DOHH2 (cell line): ENCODE results near the gene MDM1.

Experiments
- H3F3A ChIP-seq: fragments of 200-600 bp; sonication (generic), shearing (Covaris generic); 2 replicates; pipeline ENCODE4 v1.6.0; 2016; ENCODE audit warnings: antibody characterized with exemption, mild to moderate bottlenecking; ENCODE audit not compliant: control insufficient read depth, insufficient read depth
- H3K27ac ChIP-seq: fragments of 200-600 bp; sonication (generic); 2 replicates; pipeline ENCODE4 v1.5.1; 2014; ENCODE audit warnings: low read depth, mild to moderate bottlenecking, low read length, moderate library complexity
- H3K27me3 ChIP-seq: fragments of 200-600 bp; sonication (generic); 2 replicates; pipeline ENCODE4 v1.6.1; 2014; ENCODE audit warnings: mild to moderate bottlenecking, low read length, mixed read lengths; ENCODE audit not compliant: control insufficient read depth
- H3K36me3 ChIP-seq: fragments of 200-600 bp; sonication (generic); 2 replicates; pipeline ENCODE4 v1.6.1; 2014; ENCODE audit warnings: mild to moderate bottlenecking, low read length, moderate library complexity, mixed read lengths; ENCODE audit not compliant: control insufficient read depth
- H3K4me1 ChIP-seq: fragments of 200-600 bp; sonication (generic); 2 replicates; pipeline ENCODE4 v1.6.1; 2014; ENCODE audit warnings: mild to moderate bottlenecking, low read length, mixed read lengths; ENCODE audit not compliant: control insufficient read depth
- H3K4me2 ChIP-seq: fragments of 200-600 bp; sonication (generic); 2 replicates; pipeline ENCODE4 v1.6.0; 2014; ENCODE audit warnings: mild to moderate bottlenecking, low read length, moderate library complexity
- H3K4me3 ChIP-seq: fragments of 200-600 bp; sonication (generic); 2 replicates; pipeline ENCODE4 v1.5.1; 2014; ENCODE audit warnings: mild to moderate bottlenecking, low read length, mixed read lengths
- H3K79me2 ChIP-seq: fragments of 200-600 bp; sonication (generic); 2 replicates; pipeline ENCODE4 v1.6.1; 2014; ENCODE audit warnings: mild to moderate bottlenecking, low read length, mixed read lengths; ENCODE audit not compliant: control insufficient read depth
- H3K9me2 ChIP-seq: fragments of 200-600 bp; sonication (generic); replicated peaks from 2 replicates; pipeline ENCODE4 v1.6.1; 2014; ENCODE audit warnings: mild to moderate bottlenecking, low read length, mixed read lengths; ENCODE audit not compliant: control insufficient read depth
- H3K9me3 ChIP-seq: fragments of 200-600 bp; sonication (generic); 2 replicates; pipeline ENCODE4 v1.6.1; 2014; ENCODE audit warnings: antibody characterized with exemption, low read length, mixed read lengths; ENCODE audit not compliant: control insufficient read depth, insufficient read depth
- H4K20me1 ChIP-seq: fragments of 200-600 bp; sonication (generic); 2 replicates; pipeline ENCODE4 v1.6.0; 2014; ENCODE audit warnings: low read depth, mild to moderate bottlenecking, antibody characterized with exemption, low read length, moderate library complexity; ENCODE audit not compliant: control insufficient read depth, insufficient read depth
- CTCF ChIP-seq: fragments of 200-600 bp; sonication (generic); IDR thresholded peaks from one replicate; pipeline ENCODE4 v1.5.1; 2014; ENCODE audit warnings: antibody characterized with exemption, mild to moderate bottlenecking, low read depth, low read length; ENCODE audit not compliant: poor library complexity, severe bottlenecking
- EZH2phosphoT487 ChIP-seq: fragments of 200-600 bp; sonication (generic); IDR thresholded peaks from 2 replicates; pipeline ENCODE4 v1.6.1; 2017; ENCODE audit warnings: borderline replicate concordance, mild to moderate bottlenecking, antibody characterized with exemption, low read length, moderate library complexity, mixed read lengths

Gene MDM1

GRCh38 chr12:68334132-68334531, 2.0 kb upstream of the MDM1 start:
- Histone ChIP-seq H3K9me3 (no peaks in the 10 kb centered on the region), H3K36me3 (peaks cover 17% of the 10 kb centered on the region), H3K4me1 (peaks cover 16% of the 10 kb centered on the region), H3F3A (no peaks in the 10 kb centered on the region), H3K27me3 (no peaks in the 10 kb centered on the region), H3K9me2 (no peaks in the 10 kb centered on the region), H3K4me2 (no peak overlapping the region), H4K20me1 (no peaks in the 10 kb centered on the region), H3K79me2 (peaks cover 8% of the 10 kb centered on the region), H3K4me3 (no peak overlapping the region), H3K27ac (no peak overlapping the region)
- TF ChIP-seq EZH2phosphoT487 (no peak), CTCF (no peak)

GRCh38 chr12:68332728-68333630, 817 bp upstream of the MDM1 start:
- H3F3A ChIP-seq = no peaks in the 10 kb centered on the region
- H3K27me3 ChIP-seq = no peaks in the 10 kb centered on the region
- no peaks in the 10 kb centered on the region for H4K20me1 ChIP-seq
- H3K4me3 ChIP-seq = peak overlapping the region; percentile 83
- peaks cover 16% of the 10 kb centered on the region for H3K4me1 ChIP-seq
- TF ChIP-seq EZH2phosphoT487 (no peak), CTCF (no peak)
- peaks cover 8% of the 10 kb centered on the region for H3K79me2 ChIP-seq
- no peaks in the 10 kb centered on the region for H3K9me2 ChIP-seq
- 0 out of 2 replicates have a peak overlapping the region, but pooled peaks have one; percentile 29 for H3K27ac ChIP-seq
- peak overlapping the region; percentile 87 for H3K4me2 ChIP-seq
- H3K9me3 ChIP-seq = no peaks in the 10 kb centered on the region
- H3K36me3 ChIP-seq = peaks cover 19% of the 10 kb centered on the region

DNA sequence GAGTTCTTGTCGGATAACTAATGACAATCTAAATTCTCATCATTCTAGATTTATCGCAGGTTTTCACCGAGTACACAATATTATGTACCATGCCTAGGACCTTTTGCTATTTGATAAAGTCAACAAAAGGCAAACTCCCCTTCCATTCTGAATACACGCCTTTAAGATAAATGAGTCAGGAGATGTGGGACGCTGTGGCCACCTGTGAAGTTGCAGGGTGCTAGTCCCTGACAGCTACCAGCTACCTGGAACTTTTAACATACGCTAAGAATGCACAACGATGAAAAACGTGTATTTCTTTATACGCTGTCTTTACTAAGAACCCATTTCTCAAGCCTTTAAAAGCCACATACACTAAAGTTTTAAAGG, 678 bp downstream of the MDM1 start:
- H3K27ac ChIP-seq = peak overlapping the region; percentile 17; the same call in 1 of the 2 replicates

More for the DNA sequence above, 678 bp downstream of the MDM1 start:
- H3K36me3 ChIP-seq = peaks cover 29% of the 10 kb centered on the region
- H3K9me3 ChIP-seq = no peaks in the 10 kb centered on the region
- H4K20me1 ChIP-seq = no peaks in the 10 kb centered on the region
- H3K27me3 ChIP-seq = no peaks in the 10 kb centered on the region
- H3K4me3 ChIP-seq = peak overlapping the region; percentile 83
- H3F3A ChIP-seq = no peaks in the 10 kb centered on the region
- H3K4me2 ChIP-seq = peak overlapping the region; percentile 85
- no peak for TF ChIP-seq EZH2phosphoT487
- no peak for TF ChIP-seq CTCF
- peaks cover 16% of the 10 kb centered on the region for H3K4me1 ChIP-seq
- no peaks in the 10 kb centered on the region for H3K9me2 ChIP-seq
- H3K79me2 ChIP-seq = peaks cover 8% of the 10 kb centered on the region
